Bone marrow (tissue), 2 donors: ENCODE measurements around the gene ARHGAP21.

ENCODE experiments used
- DNase-seq, 2 donors: peaks; one replicate each; lab custom pipeline; 2025; lab: John Stamatoyannopoulos, UW

ARHGAP21 gene

GRCh38 chr10:24533981-24534380 is 189.7 kb downstream of the ARHGAP21 start:
- no peak for DNase-seq
